Neural cell (in vitro differentiated cells): ENCODE results near the gene TRMT2A. TPM values are rescaled to one million over a fixed set of nuclear protein-coding genes. Genes with fewer than 3 reads are reported as not detected.

ENCODE experiments used
- H2AFZ ChIP-seq: fragments of 200-600, 300-800 bp; sonication (generic), shearing (Covaris generic); 2 replicates; pipeline ENCODE4 v1.6.0; 2014; ENCODE audit warnings: low read depth, mild to moderate bottlenecking, antibody characterized with exemption, low read length, moderate library complexity
- H3F3A ChIP-seq: fragments of 200-600 bp; shearing (Covaris generic); 2 replicates; pipeline ENCODE4 v1.6.1; 2016; ENCODE audit warnings: mild to moderate bottlenecking, moderate library complexity, mixed read lengths, antibody characterized with exemption, low read length; ENCODE audit not compliant: insufficient read depth, poor library complexity, severe bottlenecking
- H3K27ac ChIP-seq: fragments of 200-600, 300-800 bp; sonication (generic), shearing (Covaris generic); 2 replicates; pipeline ENCODE4 v1.5.1; 2014; ENCODE audit warnings: mild to moderate bottlenecking, low read length, moderate library complexity
- H3K27me3 ChIP-seq: fragments of 300-800, 200-600 bp; sonication (generic), shearing (Covaris generic); 2 replicates; pipeline ENCODE4 v1.6.0; 2014; ENCODE audit warnings: mild to moderate bottlenecking, low read depth, low read length, moderate library complexity; ENCODE audit not compliant: insufficient read depth
- H3K36me3 ChIP-seq: fragments of 300-800, 200-600 bp; sonication (generic), shearing (Covaris generic); 2 replicates; pipeline ENCODE4 v1.5.1; 2014; ENCODE audit warnings: mild to moderate bottlenecking, antibody characterized with exemption, low read length, moderate library complexity; ENCODE audit not compliant: insufficient read depth
- H3K4me2 ChIP-seq: fragments of 300-800, 200-600 bp; sonication (generic), shearing (Covaris generic); 2 replicates; pipeline ENCODE4 v1.6.0; 2014; ENCODE audit warnings: mild to moderate bottlenecking, low read length
- H3K4me3 ChIP-seq: fragments of 300-800, 200-600 bp; sonication (generic), shearing (Covaris generic); 2 replicates; pipeline ENCODE4 v1.5.1; 2014; ENCODE audit warnings: mild to moderate bottlenecking, low read length, moderate library complexity
- H3K79me2 ChIP-seq: fragments of 200-600 bp; shearing (Covaris generic); replicated peaks from 2 replicates; pipeline ENCODE4 v1.6.0; 2014; ENCODE audit warnings: mild to moderate bottlenecking, low read length, moderate library complexity; ENCODE audit not compliant: insufficient read depth
- H3K9ac ChIP-seq: fragments of 300-800, 200-600 bp; sonication (generic), shearing (Covaris generic); 2 replicates; pipeline ENCODE4 v1.6.1; 2016; ENCODE audit warnings: mild to moderate bottlenecking, low read length, mixed read lengths
- H3K9me2 ChIP-seq: fragments of 200-600 bp; shearing (Covaris generic); 2 replicates; pipeline ENCODE4 v1.6.1; 2016; ENCODE audit warnings: mild to moderate bottlenecking, low read length, mixed read lengths; ENCODE audit not compliant: insufficient read depth
- H3K9me3 ChIP-seq: fragments of 200-600, 300-800 bp; sonication (generic), shearing (Covaris generic); 2 replicates; pipeline ENCODE4 v1.6.1; 2016; ENCODE audit warnings: mild to moderate bottlenecking, mixed run types, low read length, moderate library complexity, mixed read lengths
- H4K20me1 ChIP-seq: fragments of 200-600 bp; shearing (Covaris generic); 2 replicates; pipeline ENCODE4 v1.6.1; 2016; ENCODE audit warnings: mild to moderate bottlenecking, mixed run types; ENCODE audit not compliant: insufficient read depth
- EP300 ChIP-seq: fragments of 450-650 bp; conservative IDR thresholded peaks from 2 replicates; pipeline ENCODE4 v1.6.1; 2014; ENCODE audit warnings: antibody characterized with exemption, mild to moderate bottlenecking, moderate library complexity; ENCODE audit not compliant: poor library complexity, severe bottlenecking
- EZH2 ChIP-seq: fragments of 200-600, 300-800 bp; shearing (Covaris generic), sonication (generic); IDR thresholded peaks from 2 replicates; pipeline ENCODE4 v1.6.1; 2014; ENCODE audit warnings: antibody characterized with exemption, low read length, borderline replicate concordance, mild to moderate bottlenecking; ENCODE audit not compliant: insufficient read depth, poor library complexity, severe bottlenecking
- MXI1 ChIP-seq: fragments of 450-650 bp; conservative IDR thresholded peaks from 2 replicates; pipeline ENCODE4 v1.6.1; 2014; ENCODE audit warnings: antibody characterized with exemption, mild to moderate bottlenecking; ENCODE audit not compliant: poor library complexity, severe bottlenecking
- POLR2AphosphoS5 ChIP-seq: IDR thresholded peaks from 2 replicates; pipeline ENCODE4 v1.6.1; 2012
- RAD21 ChIP-seq: fragments of 450-650 bp; conservative IDR thresholded peaks from 2 replicates; pipeline ENCODE4 v1.6.1; 2014; ENCODE audit warnings: antibody characterized with exemption, mild to moderate bottlenecking, moderate library complexity
- SMC3 ChIP-seq: fragments of 450-650 bp; conservative IDR thresholded peaks from 2 replicates; pipeline ENCODE4 v1.6.1; 2014; ENCODE audit warnings: antibody characterized with exemption, mild to moderate bottlenecking, moderate library complexity; ENCODE audit not compliant: poor library complexity
- TAF1 ChIP-seq: IDR thresholded peaks from 2 replicates; pipeline ENCODE4 v1.6.1; 2012; ENCODE audit warnings: low read depth
- polyA plus RNA-seq: library from polyadenylated mRNA; depleted of rRNA; stranded (reverse); fragments of >200 nt; gene quantifications from 2 replicates; pipeline ENCODE4 v1.2.3, GENCODE V29; 2014
- TF ChIP-seq, protein P1 (sequence below): IDR thresholded peaks from 2 replicates; pipeline ENCODE4 v1.6.1; 2012; ENCODE audit warnings: borderline replicate concordance
- TF ChIP-seq, protein P2 (sequence below): fragments of 450-650 bp; IDR thresholded peaks from 2 replicates; pipeline ENCODE4 v1.5.1; 2014; ENCODE audit warnings: antibody characterized with exemption, mild to moderate bottlenecking, moderate library complexity; ENCODE audit not compliant: poor library complexity, severe bottlenecking

The TRMT2A gene
- polyA plus RNA-seq, 1 donor from 2014 or later: 96.7 TPM

DNA sequence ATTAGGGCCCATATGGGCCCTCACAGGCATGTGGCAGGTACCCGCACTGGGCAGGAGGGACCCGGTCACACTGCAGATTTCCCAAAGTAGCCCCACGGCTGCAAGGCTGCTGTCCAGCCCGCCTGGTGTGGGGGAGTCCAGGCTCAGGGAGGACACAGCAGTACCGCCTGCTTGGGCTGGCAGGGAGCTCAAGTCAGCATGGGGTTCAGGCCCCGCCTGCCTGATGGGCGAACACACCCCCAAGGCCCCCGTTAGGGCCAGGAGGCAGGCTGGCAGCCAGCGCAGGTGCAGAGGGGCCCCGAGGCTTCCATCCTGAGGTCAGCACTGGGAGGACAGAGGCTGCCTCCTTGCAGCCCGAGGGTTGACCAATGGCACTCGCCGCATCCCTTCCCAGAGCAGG is 20.1 kb upstream of the TRMT2A start:
- Histone ChIP-seq H4K20me1 (no peaks in the 10 kb centered on the region), H3K9me2 (no peaks in the 10 kb centered on the region), H2AFZ (no peak overlapping the region), H3K4me3 (no peak overlapping the region), H3K4me2 (no peak overlapping the region), H3K9ac (no peak overlapping the region), H3F3A (no peaks in the 10 kb centered on the region), H3K27ac (no peak overlapping the region), H3K36me3 (no peaks in the 10 kb centered on the region), H3K27me3 (no peaks in the 10 kb centered on the region), H3K9me3 (no peaks in the 10 kb centered on the region), H3K79me2 (no peaks in the 10 kb centered on the region)
- no peak for TF ChIP-seq RAD21
- no peak for TF ChIP-seq EZH2
- TF ChIP-seq, protein P1, sequence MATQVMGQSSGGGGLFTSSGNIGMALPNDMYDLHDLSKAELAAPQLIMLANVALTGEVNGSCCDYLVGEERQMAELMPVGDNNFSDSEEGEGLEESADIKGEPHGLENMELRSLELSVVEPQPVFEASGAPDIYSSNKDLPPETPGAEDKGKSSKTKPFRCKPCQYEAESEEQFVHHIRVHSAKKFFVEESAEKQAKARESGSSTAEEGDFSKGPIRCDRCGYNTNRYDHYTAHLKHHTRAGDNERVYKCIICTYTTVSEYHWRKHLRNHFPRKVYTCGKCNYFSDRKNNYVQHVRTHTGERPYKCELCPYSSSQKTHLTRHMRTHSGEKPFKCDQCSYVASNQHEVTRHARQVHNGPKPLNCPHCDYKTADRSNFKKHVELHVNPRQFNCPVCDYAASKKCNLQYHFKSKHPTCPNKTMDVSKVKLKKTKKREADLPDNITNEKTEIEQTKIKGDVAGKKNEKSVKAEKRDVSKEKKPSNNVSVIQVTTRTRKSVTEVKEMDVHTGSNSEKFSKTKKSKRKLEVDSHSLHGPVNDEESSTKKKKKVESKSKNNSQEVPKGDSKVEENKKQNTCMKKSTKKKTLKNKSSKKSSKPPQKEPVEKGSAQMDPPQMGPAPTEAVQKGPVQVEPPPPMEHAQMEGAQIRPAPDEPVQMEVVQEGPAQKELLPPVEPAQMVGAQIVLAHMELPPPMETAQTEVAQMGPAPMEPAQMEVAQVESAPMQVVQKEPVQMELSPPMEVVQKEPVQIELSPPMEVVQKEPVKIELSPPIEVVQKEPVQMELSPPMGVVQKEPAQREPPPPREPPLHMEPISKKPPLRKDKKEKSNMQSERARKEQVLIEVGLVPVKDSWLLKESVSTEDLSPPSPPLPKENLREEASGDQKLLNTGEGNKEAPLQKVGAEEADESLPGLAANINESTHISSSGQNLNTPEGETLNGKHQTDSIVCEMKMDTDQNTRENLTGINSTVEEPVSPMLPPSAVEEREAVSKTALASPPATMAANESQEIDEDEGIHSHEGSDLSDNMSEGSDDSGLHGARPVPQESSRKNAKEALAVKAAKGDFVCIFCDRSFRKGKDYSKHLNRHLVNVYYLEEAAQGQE: no peak

DNA sequence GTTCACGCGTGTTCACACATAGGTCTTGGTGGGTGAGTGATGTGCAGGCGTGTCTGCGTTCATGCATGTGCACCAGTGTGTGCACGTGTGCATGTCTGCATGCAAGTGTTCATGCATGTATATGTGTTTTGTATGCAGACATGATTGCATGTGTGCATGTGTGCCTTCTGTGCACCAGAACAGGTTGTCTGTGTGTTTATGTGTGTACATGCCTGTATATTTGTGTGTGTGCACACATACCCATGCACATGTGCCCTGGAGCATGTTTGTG is 19.5 kb upstream of the TRMT2A start:
- Histone ChIP-seq H3K4me2 (no peak overlapping the region), H3K79me2 (no peaks in the 10 kb centered on the region), H3F3A (no peaks in the 10 kb centered on the region), H3K9me3 (no peaks in the 10 kb centered on the region), H3K9ac (no peak overlapping the region), H3K36me3 (no peaks in the 10 kb centered on the region), H4K20me1 (no peaks in the 10 kb centered on the region), H3K4me3 (no peak overlapping the region), H3K27me3 (no peaks in the 10 kb centered on the region), H3K27ac (no peak overlapping the region), H3K9me2 (no peaks in the 10 kb centered on the region), H2AFZ (no peak overlapping the region)
- TF ChIP-seq RAD21 (no peak), EP300 (no peak), POLR2AphosphoS5 (no peak)

DNA sequence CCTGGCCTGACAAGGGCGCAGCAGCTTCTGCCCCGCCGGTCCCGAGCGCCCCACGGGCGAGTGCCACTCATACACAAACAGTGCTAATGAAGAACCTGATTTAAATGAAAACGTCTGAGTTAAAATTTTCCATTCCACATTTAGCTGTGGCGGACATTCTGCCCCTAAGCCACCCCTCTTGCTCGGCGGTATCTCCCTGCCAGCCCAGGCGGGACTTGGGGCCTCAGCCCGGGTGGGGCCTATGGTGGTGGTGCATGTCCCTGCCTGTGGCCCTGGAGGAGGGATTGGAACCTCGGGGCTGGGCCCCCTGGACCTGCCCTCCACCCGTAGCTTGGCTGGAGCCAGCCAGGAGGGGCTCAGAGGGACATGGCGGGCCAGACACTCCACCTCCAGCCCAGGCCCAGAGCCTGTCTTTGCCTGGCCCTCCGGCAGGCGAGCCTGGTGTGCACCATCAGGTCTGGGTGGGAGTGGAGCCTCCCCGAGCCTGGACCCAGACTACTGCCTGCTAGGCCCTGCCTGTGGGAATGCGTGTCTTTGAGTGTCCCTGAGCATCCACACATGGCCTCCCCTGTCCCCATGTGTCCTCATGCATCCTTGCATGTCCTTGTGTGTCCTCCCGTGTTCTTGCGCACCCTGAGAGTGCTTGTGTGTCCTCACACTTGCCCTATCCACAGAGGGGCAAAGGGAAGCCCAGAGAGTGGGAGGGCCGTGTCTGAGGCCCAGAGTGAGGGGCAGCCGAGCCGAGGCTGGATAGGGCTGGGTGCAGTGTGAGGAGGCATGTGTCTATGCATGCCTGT is 19.0 kb upstream of the TRMT2A start:
- H3F3A ChIP-seq: no peaks in the 10 kb centered on the region
- H3K9me2 ChIP-seq: no peaks in the 10 kb centered on the region
- H3K4me2 ChIP-seq: no peak overlapping the region
- H3K36me3 ChIP-seq: no peaks in the 10 kb centered on the region
- no peaks in the 10 kb centered on the region for H3K9me3 ChIP-seq
- no peaks in the 10 kb centered on the region for H4K20me1 ChIP-seq
- TF ChIP-seq MXI1 (no peak), POLR2AphosphoS5 (no peak), TAF1 (no peak), EZH2 (no peak), RAD21 (no peak), EP300 (no peak), SMC3 (no peak)
- TF ChIP-seq, protein P2, sequence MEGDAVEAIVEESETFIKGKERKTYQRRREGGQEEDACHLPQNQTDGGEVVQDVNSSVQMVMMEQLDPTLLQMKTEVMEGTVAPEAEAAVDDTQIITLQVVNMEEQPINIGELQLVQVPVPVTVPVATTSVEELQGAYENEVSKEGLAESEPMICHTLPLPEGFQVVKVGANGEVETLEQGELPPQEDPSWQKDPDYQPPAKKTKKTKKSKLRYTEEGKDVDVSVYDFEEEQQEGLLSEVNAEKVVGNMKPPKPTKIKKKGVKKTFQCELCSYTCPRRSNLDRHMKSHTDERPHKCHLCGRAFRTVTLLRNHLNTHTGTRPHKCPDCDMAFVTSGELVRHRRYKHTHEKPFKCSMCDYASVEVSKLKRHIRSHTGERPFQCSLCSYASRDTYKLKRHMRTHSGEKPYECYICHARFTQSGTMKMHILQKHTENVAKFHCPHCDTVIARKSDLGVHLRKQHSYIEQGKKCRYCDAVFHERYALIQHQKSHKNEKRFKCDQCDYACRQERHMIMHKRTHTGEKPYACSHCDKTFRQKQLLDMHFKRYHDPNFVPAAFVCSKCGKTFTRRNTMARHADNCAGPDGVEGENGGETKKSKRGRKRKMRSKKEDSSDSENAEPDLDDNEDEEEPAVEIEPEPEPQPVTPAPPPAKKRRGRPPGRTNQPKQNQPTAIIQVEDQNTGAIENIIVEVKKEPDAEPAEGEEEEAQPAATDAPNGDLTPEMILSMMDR: no peak
- TF ChIP-seq, protein P1: no peak
- no peak overlapping the region for H3K27ac ChIP-seq
- H3K4me3 ChIP-seq: no peak overlapping the region
- H3K9ac ChIP-seq: no peak overlapping the region
- H2AFZ ChIP-seq: no peak overlapping the region
- H3K79me2 ChIP-seq: no peaks in the 10 kb centered on the region
- H3K27me3 ChIP-seq: no peaks in the 10 kb centered on the region
